HEK293T (cell line): ENCODE measurements around the gene ALG5.

Source experiments
- CTCF ChIA-PET: fragments of 350-600 bp; formaldehyde crosslinking; extraction: SDS; loops from one replicate; lab custom pipeline; 2021; ENCODE audit warnings: antibody characterized with exemption, inconsistent platforms; lab: Yijun Ruan, JAX
- POLR2A ChIA-PET: fragments of 350-600 bp; formaldehyde crosslinking; extraction: SDS; loops from one replicate; lab custom pipeline; 2020; ENCODE audit warnings: antibody characterized with exemption, inconsistent platforms; lab: Yijun Ruan, JAX
- DNase-seq: peaks from one replicate; pipeline ENCODE4 v3.0.0; 2012; ENCODE audit warnings: mixed read lengths; ENCODE audit errors: extremely low spot score
- ARNT ChIP-seq: fragments of 450-650 bp; IDR thresholded peaks from 2 replicates; pipeline ENCODE4 v1.6.1; 2017; ENCODE audit warnings: mild to moderate bottlenecking
- BHLHE40 ChIP-seq: fragments of 450-650 bp; IDR thresholded peaks from 2 replicates; pipeline ENCODE4 v1.6.1; 2016; ENCODE audit warnings: mild to moderate bottlenecking, moderate library complexity, borderline replicate concordance
- CTBP1 ChIP-seq: fragments of 450-650 bp; IDR thresholded peaks from 2 replicates; pipeline ENCODE4 v1.6.1; 2016; ENCODE audit warnings: borderline replicate concordance
- ELF4 ChIP-seq: fragments of 450-650 bp; IDR thresholded peaks from 2 replicates; pipeline ENCODE4 v1.6.1; 2017; ENCODE audit warnings: antibody characterized with exemption
- FOXA1 ChIP-seq: fragments of 450-650 bp; IDR thresholded peaks from 2 replicates; pipeline ENCODE4 v1.6.1; 2016; ENCODE audit warnings: mild to moderate bottlenecking
- FOXK2 ChIP-seq: fragments of 450-650 bp; IDR thresholded peaks from 2 replicates; pipeline ENCODE4 v1.6.1; 2016; ENCODE audit warnings: mild to moderate bottlenecking
- FOXM1 ChIP-seq: fragments of 450-650 bp; IDR thresholded peaks from 2 replicates; pipeline ENCODE4 v1.6.1; 2017; ENCODE audit warnings: mild to moderate bottlenecking, borderline replicate concordance
- HDGF ChIP-seq: fragments of 450-650 bp; IDR thresholded peaks from 2 replicates; pipeline ENCODE4 v1.6.1; 2017; ENCODE audit warnings: antibody characterized with exemption, borderline replicate concordance
- L3MBTL2 ChIP-seq: fragments of 450-650 bp; conservative IDR thresholded peaks from 2 replicates; pipeline ENCODE4 v1.6.1; 2016; ENCODE audit warnings: mild to moderate bottlenecking
- LEF1 ChIP-seq: fragments of 450-650 bp; IDR thresholded peaks from 2 replicates; pipeline ENCODE4 v1.6.1; 2017; ENCODE audit warnings: mild to moderate bottlenecking, borderline replicate concordance
- NFRKB ChIP-seq: fragments of 450-650 bp; IDR thresholded peaks from 2 replicates; pipeline ENCODE4 v1.6.1; 2016; ENCODE audit warnings: mild to moderate bottlenecking, moderate library complexity
- SP1 ChIP-seq: fragments of 450-650 bp; IDR thresholded peaks from 2 replicates; pipeline ENCODE4 v1.6.1; 2017
- SUZ12 ChIP-seq: fragments of 450-650 bp; IDR thresholded peaks from 2 replicates; pipeline ENCODE4 v1.6.1; 2016; ENCODE audit warnings: mild to moderate bottlenecking
- TARDBP ChIP-seq: fragments of 450-650 bp; IDR thresholded peaks from 2 replicates; pipeline ENCODE4 v1.6.1; 2016
- ZNF384 ChIP-seq: fragments of 450-650 bp; IDR thresholded peaks from 2 replicates; pipeline ENCODE4 v1.6.1; 2016
- TF ChIP-seq, protein P1 (sequence below): fragments of 450-650 bp; IDR thresholded peaks from 2 replicates; pipeline ENCODE4 v1.6.1; 2016

ALG5 gene

DNA sequence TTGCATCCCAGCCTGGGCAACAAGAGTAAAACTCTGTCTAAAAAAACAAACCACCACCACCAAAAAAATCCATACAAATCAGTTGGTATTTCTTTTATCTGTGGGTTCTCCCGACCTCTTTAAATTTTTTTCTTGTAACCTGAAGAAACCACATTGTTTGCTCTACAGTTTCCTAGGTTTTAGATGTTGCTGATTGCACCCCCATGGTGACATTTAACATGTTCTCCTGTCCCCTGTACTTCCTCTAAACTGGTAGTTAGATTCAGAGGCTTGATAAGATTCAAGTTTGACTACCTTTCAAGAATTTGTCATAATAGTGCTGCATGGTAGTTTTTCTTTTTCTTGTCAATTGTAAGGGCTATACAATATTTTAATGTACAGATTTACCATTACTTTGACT is 24.0 kb downstream of the ALG5 start:
- TF ChIP-seq FOXA1 (no peak), NFRKB (no peak), HDGF (no peak), LEF1 (no peak), BHLHE40 (no peak), SP1 (no peak), CTBP1 (no peak), ZNF384 (no peak)
- TF ChIP-seq, protein P1, sequence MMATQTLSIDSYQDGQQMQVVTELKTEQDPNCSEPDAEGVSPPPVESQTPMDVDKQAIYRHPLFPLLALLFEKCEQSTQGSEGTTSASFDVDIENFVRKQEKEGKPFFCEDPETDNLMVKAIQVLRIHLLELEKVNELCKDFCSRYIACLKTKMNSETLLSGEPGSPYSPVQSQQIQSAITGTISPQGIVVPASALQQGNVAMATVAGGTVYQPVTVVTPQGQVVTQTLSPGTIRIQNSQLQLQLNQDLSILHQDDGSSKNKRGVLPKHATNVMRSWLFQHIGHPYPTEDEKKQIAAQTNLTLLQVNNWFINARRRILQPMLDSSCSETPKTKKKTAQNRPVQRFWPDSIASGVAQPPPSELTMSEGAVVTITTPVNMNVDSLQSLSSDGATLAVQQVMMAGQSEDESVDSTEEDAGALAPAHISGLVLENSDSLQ, result no peak
- DNase-seq, result no peak
- CTCF ChIA-PET, result no interaction called here
- POLR2A ChIA-PET, result no interaction called here

DNA sequence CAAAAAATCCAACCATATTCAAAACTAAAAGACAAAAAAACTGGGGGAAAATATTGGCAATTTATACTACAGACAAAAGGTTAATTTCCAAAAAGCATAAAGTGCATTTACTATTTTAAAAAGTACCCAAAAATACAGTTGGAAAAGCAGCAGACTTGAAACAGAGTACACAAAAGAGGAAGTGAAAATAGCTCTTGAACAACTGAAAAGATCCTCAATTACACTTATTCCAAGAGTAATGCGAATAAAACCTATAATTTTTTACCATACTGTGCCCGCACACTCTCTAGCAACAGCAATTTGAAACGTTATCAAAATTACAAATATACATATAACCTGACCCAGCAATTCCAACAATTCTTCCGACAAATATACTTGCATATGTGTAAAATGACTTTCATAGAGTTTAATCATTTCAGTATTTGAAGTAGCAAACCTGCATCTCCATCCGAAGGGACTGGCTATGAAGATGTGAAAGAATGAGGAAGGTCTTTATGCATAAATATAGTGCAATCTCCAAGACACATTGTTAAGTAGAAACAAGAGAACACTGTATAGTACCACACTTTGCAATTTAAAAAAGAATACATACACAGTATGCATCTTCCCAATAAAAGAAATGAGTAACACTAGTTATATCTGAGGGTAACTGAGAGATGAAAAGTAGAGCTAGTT is 25.4 kb downstream of the ALG5 start:
- POLR2A ChIA-PET, result no interaction called here
- no peak for TF ChIP-seq ZNF384
- TF ChIP-seq NFRKB, result no peak
- no peak for TF ChIP-seq L3MBTL2
- no peak for DNase-seq
- CTCF ChIA-PET, result interaction anchor here (0.8 kb wide), 1 partner anchor 8 kb away, joined by 3 read pairs; no protein-coding TSS in a partner anchor

DNA sequence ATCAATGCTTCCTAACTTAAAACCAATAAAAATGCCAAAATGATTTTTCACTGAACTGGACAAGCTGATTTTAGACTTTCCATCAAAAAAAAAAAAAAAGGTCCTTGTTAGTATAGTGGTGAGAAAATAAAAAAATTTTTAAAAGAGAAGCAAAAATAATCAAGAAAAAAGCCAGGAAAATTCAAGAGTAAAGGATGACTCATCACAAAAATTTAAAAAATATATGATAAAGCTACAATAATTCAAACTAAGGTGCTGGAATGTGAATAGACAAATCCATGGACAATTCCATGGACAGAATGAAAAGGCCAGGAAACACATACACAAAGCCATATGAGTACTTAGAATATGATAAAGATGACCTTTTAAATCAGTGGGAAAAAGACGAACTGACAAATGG is 26.1 kb downstream of the ALG5 start:
- CTCF ChIA-PET, result interaction anchor here (0.8 kb wide), 1 partner anchor 9 kb away, joined by 3 read pairs; no protein-coding TSS in a partner anchor
- POLR2A ChIA-PET, result no interaction called here
- DNase-seq, result no peak
- TF ChIP-seq NFRKB (no peak), SUZ12 (no peak), ELF4 (no peak), FOXM1 (no peak), BHLHE40 (no peak), SP1 (no peak), FOXK2 (no peak), FOXA1 (no peak), HDGF (no peak)
- TF ChIP-seq, protein P1, result no peak

- ChIA-PET CTCF (no interaction called here), POLR2A (no interaction called here)
- no peak for DNase-seq
- TF ChIP-seq L3MBTL2 (no peak), FOXA1 (no peak), TARDBP (no peak), SP1 (no peak), CTBP1 (no peak), ELF4 (no peak), NFRKB (no peak), SUZ12 (no peak)
- TF ChIP-seq, protein P1, result no peak
Measured at GRCh38 chr13:36966404-36966803, 32.7 kb downstream of the ALG5 start.

DNA sequence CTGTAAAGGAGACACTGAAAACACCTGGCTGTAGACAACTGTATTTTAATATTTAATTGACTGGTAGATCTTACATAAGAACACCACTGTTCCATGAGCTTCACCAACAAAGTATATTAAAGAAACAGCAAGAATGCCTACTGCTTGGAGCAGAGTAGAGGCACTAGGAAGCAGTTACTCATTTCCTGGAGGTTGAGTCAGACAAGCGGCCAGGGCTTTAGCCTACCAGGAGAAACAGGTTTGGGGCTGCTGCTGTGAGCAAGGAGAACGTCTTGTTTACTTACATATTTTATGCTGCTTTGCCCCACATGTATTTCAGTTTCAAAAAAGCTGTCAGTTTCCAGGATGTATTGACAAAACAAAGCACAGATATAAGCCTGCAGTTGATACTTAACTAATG is 33.4 kb downstream of the ALG5 start:
- POLR2A ChIA-PET, result no interaction called here
- CTCF ChIA-PET, result no interaction called here
- TF ChIP-seq SUZ12 (no peak), FOXM1 (no peak), ZNF384 (no peak), ARNT (no peak), L3MBTL2 (no peak), HDGF (no peak), SP1 (no peak), TARDBP (no peak), LEF1 (no peak), FOXA1 (no peak), BHLHE40 (no peak), CTBP1 (no peak), FOXK2 (no peak), ELF4 (no peak), NFRKB (no peak)
- TF ChIP-seq, protein P1, result no peak
- no peak for DNase-seq

GRCh38 chr13:36959456-36960116 is 39.6 kb downstream of the ALG5 start:
- no peak for DNase-seq
- ChIA-PET POLR2A (no interaction called here), CTCF (no interaction called here)
- TF ChIP-seq ZNF384 (no peak), LEF1 (no peak), NFRKB (no peak), CTBP1 (no peak), FOXK2 (no peak), L3MBTL2 (no peak), BHLHE40 (no peak), ARNT (no peak), TARDBP (no peak)
